Neural progenitor cell (in vitro differentiated cells): ENCODE results near the gene NCK2.

ENCODE experiments used
- EZH2 ChIP-seq: fragments of 200-600 bp; sonication (generic); IDR thresholded peaks from 2 replicates; pipeline ENCODE4 v1.6.1; 2017; ENCODE audit warnings: antibody characterized with exemption, mild to moderate bottlenecking, moderate library complexity
- TF ChIP-seq, protein P1 (sequence below): fragments of 200-600 bp; sonication (generic); IDR thresholded peaks from 2 replicates; pipeline ENCODE4 v1.5.1; 2017; ENCODE audit warnings: antibody characterized with exemption, mild to moderate bottlenecking

DNA sequence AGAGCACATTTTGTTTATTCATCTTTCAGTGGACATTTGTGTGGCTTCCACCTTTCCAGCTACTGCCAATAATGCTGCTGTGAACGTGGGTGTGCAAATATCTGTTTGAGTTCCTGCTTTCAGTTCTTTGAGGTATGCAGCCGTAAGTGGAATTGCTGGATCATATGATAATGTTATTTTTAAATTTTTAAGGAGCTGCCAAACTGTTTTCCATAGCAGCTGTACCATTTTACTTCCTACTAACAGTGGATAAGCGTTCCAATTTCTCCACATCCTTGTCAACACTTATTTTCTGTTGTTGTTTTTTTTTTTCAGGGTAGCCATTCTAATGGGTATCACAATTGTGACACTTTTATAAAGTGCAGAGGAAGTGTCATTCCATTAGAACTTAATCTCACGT is 162.5 kb downstream of the NCK2 start:
- TF ChIP-seq, protein P1, sequence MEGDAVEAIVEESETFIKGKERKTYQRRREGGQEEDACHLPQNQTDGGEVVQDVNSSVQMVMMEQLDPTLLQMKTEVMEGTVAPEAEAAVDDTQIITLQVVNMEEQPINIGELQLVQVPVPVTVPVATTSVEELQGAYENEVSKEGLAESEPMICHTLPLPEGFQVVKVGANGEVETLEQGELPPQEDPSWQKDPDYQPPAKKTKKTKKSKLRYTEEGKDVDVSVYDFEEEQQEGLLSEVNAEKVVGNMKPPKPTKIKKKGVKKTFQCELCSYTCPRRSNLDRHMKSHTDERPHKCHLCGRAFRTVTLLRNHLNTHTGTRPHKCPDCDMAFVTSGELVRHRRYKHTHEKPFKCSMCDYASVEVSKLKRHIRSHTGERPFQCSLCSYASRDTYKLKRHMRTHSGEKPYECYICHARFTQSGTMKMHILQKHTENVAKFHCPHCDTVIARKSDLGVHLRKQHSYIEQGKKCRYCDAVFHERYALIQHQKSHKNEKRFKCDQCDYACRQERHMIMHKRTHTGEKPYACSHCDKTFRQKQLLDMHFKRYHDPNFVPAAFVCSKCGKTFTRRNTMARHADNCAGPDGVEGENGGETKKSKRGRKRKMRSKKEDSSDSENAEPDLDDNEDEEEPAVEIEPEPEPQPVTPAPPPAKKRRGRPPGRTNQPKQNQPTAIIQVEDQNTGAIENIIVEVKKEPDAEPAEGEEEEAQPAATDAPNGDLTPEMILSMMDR = no peak
- no peak for TF ChIP-seq EZH2
